Fibroblast of mammary gland (primary cell): ENCODE measurements around the gene NINJ2.

Source experiments
- DNase-seq: peaks from one replicate; pipeline ENCODE4 v3.0.0-alpha.2; 2010; ENCODE audit warnings: low read depth
- H3K4me3 ChIP-seq: 2 replicates; pipeline ENCODE4 v1.5.1; 2011; ENCODE audit warnings: low read depth, mild to moderate bottlenecking, low read length, moderate library complexity; ENCODE audit not compliant: control insufficient read depth
- TF ChIP-seq, protein P1 (sequence below): conservative IDR thresholded peaks from 2 replicates; pipeline ENCODE4 v1.5.1; 2011; ENCODE audit warnings: low read depth, low read length, inconsistent platforms; ENCODE audit not compliant: control insufficient read depth, insufficient read depth

Gene NINJ2

DNA sequence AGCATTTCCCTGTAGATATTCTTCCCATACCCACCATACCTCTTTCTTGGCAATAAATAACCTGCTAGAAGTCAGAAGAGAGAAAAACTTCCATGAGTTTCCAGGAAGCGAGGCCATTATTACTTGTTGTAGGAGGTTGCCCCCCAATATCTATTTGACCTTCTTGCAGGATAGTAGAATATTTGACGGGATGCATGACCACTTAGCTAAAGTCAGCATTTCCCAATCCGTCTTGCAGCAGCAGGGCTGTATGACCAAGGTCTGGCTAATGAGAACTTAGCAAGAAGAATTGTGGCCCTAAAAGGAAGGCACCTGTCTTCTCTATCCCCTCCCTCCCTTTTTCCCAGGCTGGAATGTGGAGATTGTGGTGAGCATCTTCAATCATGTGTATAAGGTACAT lies 51.5 kb downstream of the NINJ2 start:
- DNase-seq = no peak
- TF ChIP-seq, protein P1, sequence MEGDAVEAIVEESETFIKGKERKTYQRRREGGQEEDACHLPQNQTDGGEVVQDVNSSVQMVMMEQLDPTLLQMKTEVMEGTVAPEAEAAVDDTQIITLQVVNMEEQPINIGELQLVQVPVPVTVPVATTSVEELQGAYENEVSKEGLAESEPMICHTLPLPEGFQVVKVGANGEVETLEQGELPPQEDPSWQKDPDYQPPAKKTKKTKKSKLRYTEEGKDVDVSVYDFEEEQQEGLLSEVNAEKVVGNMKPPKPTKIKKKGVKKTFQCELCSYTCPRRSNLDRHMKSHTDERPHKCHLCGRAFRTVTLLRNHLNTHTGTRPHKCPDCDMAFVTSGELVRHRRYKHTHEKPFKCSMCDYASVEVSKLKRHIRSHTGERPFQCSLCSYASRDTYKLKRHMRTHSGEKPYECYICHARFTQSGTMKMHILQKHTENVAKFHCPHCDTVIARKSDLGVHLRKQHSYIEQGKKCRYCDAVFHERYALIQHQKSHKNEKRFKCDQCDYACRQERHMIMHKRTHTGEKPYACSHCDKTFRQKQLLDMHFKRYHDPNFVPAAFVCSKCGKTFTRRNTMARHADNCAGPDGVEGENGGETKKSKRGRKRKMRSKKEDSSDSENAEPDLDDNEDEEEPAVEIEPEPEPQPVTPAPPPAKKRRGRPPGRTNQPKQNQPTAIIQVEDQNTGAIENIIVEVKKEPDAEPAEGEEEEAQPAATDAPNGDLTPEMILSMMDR = no peak
- no peak overlapping the region for H3K4me3 ChIP-seq

DNA sequence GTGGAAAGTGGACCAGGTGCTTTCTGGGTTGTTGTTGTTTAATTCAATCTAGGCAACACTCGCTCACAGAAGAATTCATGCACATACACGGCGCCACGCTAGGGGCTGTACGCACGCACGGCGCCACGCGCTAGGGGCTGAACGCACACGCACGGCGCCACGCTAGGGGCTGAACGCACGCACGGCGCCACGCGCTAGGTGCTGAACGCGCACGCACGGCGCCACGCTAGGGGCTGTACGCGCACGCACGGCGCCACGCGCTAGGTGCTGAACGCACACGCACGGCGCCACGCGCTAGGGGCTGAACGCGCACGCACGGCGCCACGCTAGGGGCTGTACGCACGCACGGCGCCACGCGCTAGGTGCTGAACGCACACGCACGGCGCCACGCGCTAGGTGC lies 54.3 kb downstream of the NINJ2 start:
- TF ChIP-seq, protein P1 = no peak
- DNase-seq = no peak
- no peak overlapping the region for H3K4me3 ChIP-seq

DNA sequence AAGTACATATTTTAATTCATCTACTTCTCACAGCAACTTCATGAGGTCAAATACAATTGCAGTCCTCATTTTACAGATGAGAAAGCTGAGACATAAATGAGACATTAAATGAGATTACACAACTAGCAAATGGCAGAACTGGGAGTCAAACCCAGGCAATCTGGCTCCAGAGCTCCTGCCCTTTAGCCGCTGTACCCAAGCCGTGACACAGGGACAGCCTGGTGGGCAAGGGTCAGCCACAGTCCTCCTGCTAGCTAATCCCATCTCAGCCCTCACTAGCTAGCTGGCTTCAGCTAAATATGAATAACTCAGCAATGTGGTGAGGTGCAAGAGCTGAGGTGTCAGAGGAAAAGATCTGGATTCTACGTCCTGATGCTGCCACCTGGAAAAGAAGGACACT lies 54.8 kb downstream of the NINJ2 start:
- DNase-seq = no peak
- H3K4me3 ChIP-seq = no peak overlapping the region
- TF ChIP-seq, protein P1 = no peak

DNA sequence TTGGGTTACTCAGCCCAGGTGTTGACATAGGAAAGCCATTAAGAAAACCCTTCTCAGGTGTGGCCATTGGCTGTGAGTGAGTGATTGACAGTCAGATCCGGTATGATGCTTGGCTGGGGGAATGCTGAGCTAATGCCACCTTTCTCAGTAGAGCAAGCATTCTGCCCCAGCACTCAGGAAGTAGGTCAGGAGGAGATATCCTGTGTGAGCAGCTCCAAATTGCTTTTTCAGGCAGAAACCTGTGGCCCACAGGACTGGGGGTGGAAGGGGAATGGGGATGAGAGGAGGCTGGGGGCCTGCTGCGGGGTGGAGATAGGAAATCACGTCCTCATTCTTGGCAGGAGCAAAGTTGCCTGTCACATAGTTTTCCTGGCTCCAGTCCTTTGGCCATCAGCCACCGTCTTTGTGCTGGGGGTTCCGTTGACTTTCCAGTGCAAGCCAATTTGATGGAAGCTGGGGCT lies 55.7 kb downstream of the NINJ2 start:
- no peak overlapping the region for H3K4me3 ChIP-seq
- DNase-seq = no peak
- TF ChIP-seq, protein P1 = no peak

- no peak overlapping the region for H3K4me3 ChIP-seq
- DNase-seq = no peak
- TF ChIP-seq, protein P1 = no peak
These were observed 58.3 kb downstream of the NINJ2 start for GRCh38 chr12:604956-605355.

DNA sequence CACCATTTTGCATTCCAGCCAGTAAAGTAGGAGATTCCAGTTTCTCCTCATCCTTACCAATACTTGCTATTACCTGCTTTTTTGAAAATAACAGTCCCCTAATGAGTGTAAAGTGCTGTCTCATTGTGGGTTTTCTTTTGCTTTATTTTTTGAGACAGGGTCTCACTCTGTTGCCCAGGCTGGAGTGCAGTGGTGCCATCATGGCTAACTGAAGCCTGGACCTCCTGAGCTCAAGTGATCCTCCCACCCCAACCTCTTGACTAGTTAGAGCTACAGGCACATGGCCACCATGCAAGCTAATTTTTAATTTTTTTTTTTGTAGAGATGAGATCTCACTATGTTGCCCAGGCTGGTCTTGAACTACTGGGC lies 60.6 kb downstream of the NINJ2 start:
- no peak overlapping the region for H3K4me3 ChIP-seq
- no peak for DNase-seq
- TF ChIP-seq, protein P1 = no peak
